PC-9 (cell line): ENCODE results near the gene ZNF263. TPM values are rescaled to one million over a fixed set of nuclear protein-coding genes. Genes with fewer than 3 reads are reported as not detected.
A peak's percentile ranks its signal among the peaks of the same experiment; 100 is the strongest.

Experiments used
- Bru-seq: library from RNA; stranded (reverse); fragments of 400-500 nt; gene quantifications from one replicate; lab custom pipeline; 2021; lab: Mats Ljungman, UMichigan
- BruChase-seq, 2 experiments: library from RNA; stranded (reverse); fragments of 400-500 nt; gene quantifications; one replicate each; lab custom pipeline; 2021; lab: Mats Ljungman, UMichigan
- BruUV-seq: library from RNA; stranded (reverse); fragments of 400-500 nt; replicated peaks from 2 replicates; lab custom pipeline; 2021; lab: Mats Ljungman, UMichigan
- CTCF ChIA-PET: fragments of 300-600 bp; sonication (Branson Sonifier 250); formaldehyde crosslinking; loops from one replicate; lab custom pipeline; 2022; ENCODE audit warnings: antibody characterized with exemption; lab: Charles Lee
- POLR2A ChIA-PET: fragments of 300-600 bp; sonication (Branson Sonifier 250); formaldehyde crosslinking; loops from one replicate; lab custom pipeline; 2022; ENCODE audit warnings: antibody characterized with exemption; ENCODE audit not compliant: unreplicated experiment; lab: Charles Lee
- DNase-seq, 2 experiments: peaks; one replicate each; pipeline versions ENCODE4 v3.0.0 to v3.0.0-alpha.2; 2015 to 2022; ENCODE audit warnings: mixed read lengths in 1 of 2
- H2AFZ ChIP-seq: fragments of 200-600 bp; sonication (generic); 2 replicates; pipeline ENCODE4 v1.8.1; 2017; ENCODE audit warnings: antibody characterized with exemption
- H3F3A ChIP-seq: fragments of 200-600 bp; sonication (generic); 2 replicates; pipeline ENCODE4 v1.8.1; 2017; ENCODE audit warnings: antibody characterized with exemption, mild to moderate bottlenecking, low read depth; ENCODE audit not compliant: insufficient read depth
- H3K27ac ChIP-seq: fragments of 200-600 bp; sonication (generic); 2 replicates; pipeline ENCODE4 v1.6.1; 2016; ENCODE audit warnings: mixed run types
- H3K27me3 ChIP-seq: fragments of 200-600 bp; sonication (generic); 2 replicates; pipeline ENCODE4 v1.6.1; 2016; ENCODE audit warnings: low read depth, mixed run types; ENCODE audit not compliant: insufficient read depth
- H3K36me3 ChIP-seq: fragments of 200-600 bp; sonication (generic); 2 replicates; pipeline ENCODE4 v1.6.1; 2016; ENCODE audit warnings: low read depth, mixed run types
- H3K4me1 ChIP-seq: fragments of 200-600 bp; sonication (generic); replicated peaks from 2 replicates; pipeline ENCODE4 v1.6.1; 2016; ENCODE audit warnings: mixed run types; ENCODE audit not compliant: insufficient read depth
- H3K4me2 ChIP-seq: fragments of 200-600 bp; sonication (generic); 2 replicates; pipeline ENCODE4 v1.6.1; 2017; ENCODE audit warnings: mixed run types
- H3K4me3 ChIP-seq: fragments of 200-600 bp; sonication (generic); 2 replicates; pipeline ENCODE4 v1.6.1; 2016; ENCODE audit warnings: mixed run types
- H3K79me2 ChIP-seq: fragments of 200-600 bp; sonication (generic); 2 replicates; pipeline ENCODE4 v1.6.1; 2017; ENCODE audit warnings: low read depth, mixed run types
- H3K9me2 ChIP-seq: fragments of 200-600 bp; sonication (generic); 2 replicates; pipeline ENCODE4 v1.8.1; 2017; ENCODE audit warnings: mild to moderate bottlenecking; ENCODE audit not compliant: insufficient read depth
- H3K9me3 ChIP-seq: fragments of 200-600 bp; sonication (generic); 2 replicates; pipeline ENCODE4 v1.8.1; 2016; ENCODE audit warnings: low read depth; ENCODE audit not compliant: insufficient read depth
- H4K20me1 ChIP-seq: fragments of 200-600 bp; sonication (generic); 2 replicates; pipeline ENCODE4 v1.8.1; 2017; ENCODE audit not compliant: insufficient read depth
- EZH2 ChIP-seq: fragments of 200-600 bp; sonication (generic); IDR thresholded peaks from 2 replicates; pipeline ENCODE4 v1.8.0; 2017; ENCODE audit warnings: antibody characterized with exemption, low read depth
- intact Hi-C: fragments of 100-400 bp; cut with micrococcal nuclease; formaldehyde crosslinking; loops from one replicate; pipeline ENCODE4 v1.10.0; 2022; ENCODE audit not compliant: unreplicated experiment
- long read RNA-seq: library from polyadenylated mRNA; stranded (forward); transcript quantifications from one replicate; pipeline ENCODE4 v2.0.0, GENCODE V29; 2022
- total RNA-seq: library from RNA; stranded (reverse); gene quantifications from 2 replicates; pipeline ENCODE4 v1.2.3, GENCODE V29; 2021
- TF ChIP-seq, protein P1 (sequence below): fragments of 200-600 bp; sonication (generic); conservative IDR thresholded peaks from 2 replicates; pipeline ENCODE4 v1.6.1; 2017; ENCODE audit warnings: mixed run types, antibody characterized with exemption, mild to moderate bottlenecking, moderate library complexity

ZNF263 gene
- total RNA-seq (36.8 and 49.8 TPM in 2 replicates), Bru-seq, nascent RNA (percentile 74 among the genes with signal in this experiment), BruChase-seq, experiment 1, labeled RNA remaining after a 2-hour chase (percentile 84 among the genes with signal in this experiment), BruChase-seq, experiment 2, labeled RNA remaining after a 6-hour chase (percentile 74 among the genes with signal in this experiment)
- long read RNA-seq, transcript ZNF263-205 (2 exons, 1,139 nt): minor isoform, 11 of 58 reads
- long read RNA-seq, transcript ZNF263-208 (3 exons, 851 nt): major isoform, 13 of 58 reads
- long read RNA-seq, transcript ZNF263-201 (6 exons, 3,830 nt): minor isoform, 5 of 58 reads
- long read RNA-seq, partial matches to known transcripts: 4 of 58 reads
- long read RNA-seq, other reads (novel, unspliced or antisense): 25 of 58 reads

GRCh38 chr16:3282730-3283542, at the start of gene ZNF263:
ZNF263 (plus strand) TSS chr16:3283491; CDS start chr16:3283819, 328 bp downstream.
- ChIA-PET POLR2A (interaction anchor here (0.5 to 0.7 kb wide), 7 partner anchors 15 to 830 kb away, joined by 4 to 26 read pairs (median 10); partner anchors contain the start of gene ZNF213), CTCF (interaction anchor here (0.6 kb wide), 2 partner anchors 108 to 321 kb away, joined by 3 to 11 read pairs; no protein-coding TSS in a partner anchor)
- Histone ChIP-seq H4K20me1 (no peaks in the 10 kb centered on the region), H3K27ac (peak within 1 kb of the TSS; percentile 97), H3K9me2 (no peaks in the 10 kb centered on the region), H3K79me2 (peaks cover 45% of the 10 kb centered on the region), H3K27me3 (no peaks in the 10 kb centered on the region), H3K4me1 (peaks cover 18% of the 10 kb centered on the region), H3K36me3 (peaks cover 35% of the 10 kb centered on the region), H3F3A (peaks cover 8% of the 10 kb centered on the region; the same call in 1 of the 2 replicates), H2AFZ (peak within 1 kb of the TSS; percentile 90), H3K4me2 (peak within 1 kb of the TSS; percentile 90), H3K9me3 (peaks cover 17% of the 10 kb centered on the region), H3K4me3 (peak within 1 kb of the TSS; percentile 63)
- TF ChIP-seq, protein P1, sequence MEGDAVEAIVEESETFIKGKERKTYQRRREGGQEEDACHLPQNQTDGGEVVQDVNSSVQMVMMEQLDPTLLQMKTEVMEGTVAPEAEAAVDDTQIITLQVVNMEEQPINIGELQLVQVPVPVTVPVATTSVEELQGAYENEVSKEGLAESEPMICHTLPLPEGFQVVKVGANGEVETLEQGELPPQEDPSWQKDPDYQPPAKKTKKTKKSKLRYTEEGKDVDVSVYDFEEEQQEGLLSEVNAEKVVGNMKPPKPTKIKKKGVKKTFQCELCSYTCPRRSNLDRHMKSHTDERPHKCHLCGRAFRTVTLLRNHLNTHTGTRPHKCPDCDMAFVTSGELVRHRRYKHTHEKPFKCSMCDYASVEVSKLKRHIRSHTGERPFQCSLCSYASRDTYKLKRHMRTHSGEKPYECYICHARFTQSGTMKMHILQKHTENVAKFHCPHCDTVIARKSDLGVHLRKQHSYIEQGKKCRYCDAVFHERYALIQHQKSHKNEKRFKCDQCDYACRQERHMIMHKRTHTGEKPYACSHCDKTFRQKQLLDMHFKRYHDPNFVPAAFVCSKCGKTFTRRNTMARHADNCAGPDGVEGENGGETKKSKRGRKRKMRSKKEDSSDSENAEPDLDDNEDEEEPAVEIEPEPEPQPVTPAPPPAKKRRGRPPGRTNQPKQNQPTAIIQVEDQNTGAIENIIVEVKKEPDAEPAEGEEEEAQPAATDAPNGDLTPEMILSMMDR: no peak
- no peak for TF ChIP-seq EZH2
- intact Hi-C loops: loop anchor here (1.0 to 2.0 kb wide), 5 partner anchors 19 to 218 kb away; partner anchors contain the start of genes CLUAP1, ZNF174, ZNF200 and ZSCAN32
- DNase-seq: peak; percentile 93 to 97
- BruUV-seq: TSS peak; percentile 71

- Histone ChIP-seq H3K4me3 (peak overlapping the region; percentile 88), H3K79me2 (peaks cover 15% of the 10 kb centered on the region), H3K4me1 (peaks cover 7% of the 10 kb centered on the region; the same call in 1 of the 2 replicates), H3K27ac (peak overlapping the region; percentile 55), H2AFZ (peak overlapping the region; percentile 96), H3K4me2 (peak overlapping the region; percentile 87), H3F3A (peaks cover 9% of the 10 kb centered on the region; the same call in 1 of the 2 replicates), H3K9me2 (no peaks in the 10 kb centered on the region), H3K36me3 (peaks cover 39% of the 10 kb centered on the region), H3K27me3 (no peaks in the 10 kb centered on the region), H4K20me1 (no peaks in the 10 kb centered on the region), H3K9me3 (peaks cover 22% of the 10 kb centered on the region)
- ChIA-PET CTCF (no interaction called here), POLR2A (interaction anchor here (0.5 kb wide), 1 partner anchor 384 kb away, joined by 6 read pairs; no protein-coding TSS in a partner anchor)
- no TSS peak for BruUV-seq
- TF ChIP-seq EZH2: no peak
- TF ChIP-seq, protein P1: no peak
- intact Hi-C loops: loop anchor here (2.0 kb wide), 1 partner anchor 48 kb away; the partner anchor contains the start of gene ZNF263
- peak in 1 of 2 experiments; percentile 44 for DNase-seq
Observed at GRCh38 chr16:3234543-3234856, 48.8 kb upstream of the ZNF263 start.
